ENCODE measurements around the gene CLSTN2.

- no peak for TF ChIP-seq JUND (IDR thresholded peaks at IDR 0.05)
- TF ChIP-seq, protein P1, sequence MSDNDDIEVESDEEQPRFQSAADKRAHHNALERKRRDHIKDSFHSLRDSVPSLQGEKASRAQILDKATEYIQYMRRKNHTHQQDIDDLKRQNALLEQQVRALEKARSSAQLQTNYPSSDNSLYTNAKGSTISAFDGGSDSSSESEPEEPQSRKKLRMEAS (IDR thresholded peaks at IDR 0.05) = no peak
- no peak for TF ChIP-seq CTCF (IDR thresholded peaks at IDR 0.05; ENCODE audit: low read depth, low read length, missing input control)
- TF ChIP-seq GABPA (IDR thresholded peaks at IDR 0.05 in 1 of 2, conservative IDR thresholded peaks at IDR 0.05 in 1 of 2) = no peak
- TF ChIP-seq, protein P2, sequence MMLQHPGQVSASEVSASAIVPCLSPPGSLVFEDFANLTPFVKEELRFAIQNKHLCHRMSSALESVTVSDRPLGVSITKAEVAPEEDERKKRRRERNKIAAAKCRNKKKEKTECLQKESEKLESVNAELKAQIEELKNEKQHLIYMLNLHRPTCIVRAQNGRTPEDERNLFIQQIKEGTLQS (IDR thresholded peaks at IDR 0.05) = no peak
- TF ChIP-seq, protein P3, sequence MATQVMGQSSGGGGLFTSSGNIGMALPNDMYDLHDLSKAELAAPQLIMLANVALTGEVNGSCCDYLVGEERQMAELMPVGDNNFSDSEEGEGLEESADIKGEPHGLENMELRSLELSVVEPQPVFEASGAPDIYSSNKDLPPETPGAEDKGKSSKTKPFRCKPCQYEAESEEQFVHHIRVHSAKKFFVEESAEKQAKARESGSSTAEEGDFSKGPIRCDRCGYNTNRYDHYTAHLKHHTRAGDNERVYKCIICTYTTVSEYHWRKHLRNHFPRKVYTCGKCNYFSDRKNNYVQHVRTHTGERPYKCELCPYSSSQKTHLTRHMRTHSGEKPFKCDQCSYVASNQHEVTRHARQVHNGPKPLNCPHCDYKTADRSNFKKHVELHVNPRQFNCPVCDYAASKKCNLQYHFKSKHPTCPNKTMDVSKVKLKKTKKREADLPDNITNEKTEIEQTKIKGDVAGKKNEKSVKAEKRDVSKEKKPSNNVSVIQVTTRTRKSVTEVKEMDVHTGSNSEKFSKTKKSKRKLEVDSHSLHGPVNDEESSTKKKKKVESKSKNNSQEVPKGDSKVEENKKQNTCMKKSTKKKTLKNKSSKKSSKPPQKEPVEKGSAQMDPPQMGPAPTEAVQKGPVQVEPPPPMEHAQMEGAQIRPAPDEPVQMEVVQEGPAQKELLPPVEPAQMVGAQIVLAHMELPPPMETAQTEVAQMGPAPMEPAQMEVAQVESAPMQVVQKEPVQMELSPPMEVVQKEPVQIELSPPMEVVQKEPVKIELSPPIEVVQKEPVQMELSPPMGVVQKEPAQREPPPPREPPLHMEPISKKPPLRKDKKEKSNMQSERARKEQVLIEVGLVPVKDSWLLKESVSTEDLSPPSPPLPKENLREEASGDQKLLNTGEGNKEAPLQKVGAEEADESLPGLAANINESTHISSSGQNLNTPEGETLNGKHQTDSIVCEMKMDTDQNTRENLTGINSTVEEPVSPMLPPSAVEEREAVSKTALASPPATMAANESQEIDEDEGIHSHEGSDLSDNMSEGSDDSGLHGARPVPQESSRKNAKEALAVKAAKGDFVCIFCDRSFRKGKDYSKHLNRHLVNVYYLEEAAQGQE (IDR thresholded peaks at IDR 0.05) = no peak
- TF ChIP-seq, protein P4, sequence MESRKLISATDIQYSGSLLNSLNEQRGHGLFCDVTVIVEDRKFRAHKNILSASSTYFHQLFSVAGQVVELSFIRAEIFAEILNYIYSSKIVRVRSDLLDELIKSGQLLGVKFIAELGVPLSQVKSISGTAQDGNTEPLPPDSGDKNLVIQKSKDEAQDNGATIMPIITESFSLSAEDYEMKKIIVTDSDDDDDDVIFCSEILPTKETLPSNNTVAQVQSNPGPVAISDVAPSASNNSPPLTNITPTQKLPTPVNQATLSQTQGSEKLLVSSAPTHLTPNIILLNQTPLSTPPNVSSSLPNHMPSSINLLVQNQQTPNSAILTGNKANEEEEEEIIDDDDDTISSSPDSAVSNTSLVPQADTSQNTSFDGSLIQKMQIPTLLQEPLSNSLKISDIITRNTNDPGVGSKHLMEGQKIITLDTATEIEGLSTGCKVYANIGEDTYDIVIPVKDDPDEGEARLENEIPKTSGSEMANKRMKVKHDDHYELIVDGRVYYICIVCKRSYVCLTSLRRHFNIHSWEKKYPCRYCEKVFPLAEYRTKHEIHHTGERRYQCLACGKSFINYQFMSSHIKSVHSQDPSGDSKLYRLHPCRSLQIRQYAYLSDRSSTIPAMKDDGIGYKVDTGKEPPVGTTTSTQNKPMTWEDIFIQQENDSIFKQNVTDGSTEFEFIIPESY (IDR thresholded peaks at IDR 0.05) = no peak
- TF ChIP-seq TAF1 (conservative IDR thresholded peaks at IDR 0.05) = no peak
- TF ChIP-seq YY1 (IDR thresholded peaks at IDR 0.05) = no peak
- no peak for TF ChIP-seq RXRA (IDR thresholded peaks at IDR 0.05)
- TF ChIP-seq RAD21 (IDR thresholded peaks at IDR 0.05) = no peak
- TF ChIP-seq EGR1 (IDR thresholded peaks at IDR 0.05; ENCODE audit: low read depth in 2 of 2) = no peak
- no peak for TF ChIP-seq HNF4A (conservative IDR thresholded peaks at IDR 0.05)
- no peak for TF ChIP-seq NR2F2 (IDR thresholded peaks at IDR 0.05)
Measured at GRCh38 chr3:140187028-140187427, 252.0 kb downstream of the CLSTN2 start.
